Neural cell (in vitro differentiated cells): ENCODE data around the gene CNTLN.

Experiments
- EZH2 ChIP-seq: fragments of 200-600, 300-800 bp; shearing (Covaris generic), sonication (generic); IDR thresholded peaks from 2 replicates; pipeline ENCODE4 v1.6.1; 2014; ENCODE audit warnings: antibody characterized with exemption, low read length, borderline replicate concordance, mild to moderate bottlenecking; ENCODE audit not compliant: insufficient read depth, poor library complexity, severe bottlenecking
- TF ChIP-seq, protein P1 (sequence below): fragments of 450-650 bp; IDR thresholded peaks from 2 replicates; pipeline ENCODE4 v1.5.1; 2014; ENCODE audit warnings: antibody characterized with exemption, mild to moderate bottlenecking, moderate library complexity; ENCODE audit not compliant: poor library complexity, severe bottlenecking
- TF ChIP-seq, protein P2 (sequence below): IDR thresholded peaks from 2 replicates; pipeline ENCODE4 v1.6.1; 2012; ENCODE audit warnings: borderline replicate concordance

DNA sequence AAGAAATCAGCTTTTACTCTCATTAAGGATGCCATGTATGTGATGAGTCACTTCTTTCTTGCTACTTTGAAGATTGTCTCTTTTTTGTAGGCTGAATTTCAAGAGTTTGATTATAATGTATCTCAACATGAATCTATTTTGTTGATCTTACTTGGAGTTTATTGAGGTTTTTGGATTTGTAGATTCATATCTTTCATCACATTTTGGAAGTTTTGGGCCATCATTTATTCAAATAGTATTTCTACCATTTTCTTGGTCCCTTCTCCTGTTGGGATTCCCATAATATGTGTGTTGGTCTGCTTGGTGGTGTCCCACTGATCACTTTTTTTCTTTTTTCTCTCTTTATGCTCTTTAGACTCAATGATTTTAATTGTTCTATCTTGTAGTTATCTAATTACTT lies 116.3 kb downstream of the CNTLN start:
- TF ChIP-seq, protein P1, sequence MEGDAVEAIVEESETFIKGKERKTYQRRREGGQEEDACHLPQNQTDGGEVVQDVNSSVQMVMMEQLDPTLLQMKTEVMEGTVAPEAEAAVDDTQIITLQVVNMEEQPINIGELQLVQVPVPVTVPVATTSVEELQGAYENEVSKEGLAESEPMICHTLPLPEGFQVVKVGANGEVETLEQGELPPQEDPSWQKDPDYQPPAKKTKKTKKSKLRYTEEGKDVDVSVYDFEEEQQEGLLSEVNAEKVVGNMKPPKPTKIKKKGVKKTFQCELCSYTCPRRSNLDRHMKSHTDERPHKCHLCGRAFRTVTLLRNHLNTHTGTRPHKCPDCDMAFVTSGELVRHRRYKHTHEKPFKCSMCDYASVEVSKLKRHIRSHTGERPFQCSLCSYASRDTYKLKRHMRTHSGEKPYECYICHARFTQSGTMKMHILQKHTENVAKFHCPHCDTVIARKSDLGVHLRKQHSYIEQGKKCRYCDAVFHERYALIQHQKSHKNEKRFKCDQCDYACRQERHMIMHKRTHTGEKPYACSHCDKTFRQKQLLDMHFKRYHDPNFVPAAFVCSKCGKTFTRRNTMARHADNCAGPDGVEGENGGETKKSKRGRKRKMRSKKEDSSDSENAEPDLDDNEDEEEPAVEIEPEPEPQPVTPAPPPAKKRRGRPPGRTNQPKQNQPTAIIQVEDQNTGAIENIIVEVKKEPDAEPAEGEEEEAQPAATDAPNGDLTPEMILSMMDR = no peak
- TF ChIP-seq EZH2 = no peak
- TF ChIP-seq, protein P2, sequence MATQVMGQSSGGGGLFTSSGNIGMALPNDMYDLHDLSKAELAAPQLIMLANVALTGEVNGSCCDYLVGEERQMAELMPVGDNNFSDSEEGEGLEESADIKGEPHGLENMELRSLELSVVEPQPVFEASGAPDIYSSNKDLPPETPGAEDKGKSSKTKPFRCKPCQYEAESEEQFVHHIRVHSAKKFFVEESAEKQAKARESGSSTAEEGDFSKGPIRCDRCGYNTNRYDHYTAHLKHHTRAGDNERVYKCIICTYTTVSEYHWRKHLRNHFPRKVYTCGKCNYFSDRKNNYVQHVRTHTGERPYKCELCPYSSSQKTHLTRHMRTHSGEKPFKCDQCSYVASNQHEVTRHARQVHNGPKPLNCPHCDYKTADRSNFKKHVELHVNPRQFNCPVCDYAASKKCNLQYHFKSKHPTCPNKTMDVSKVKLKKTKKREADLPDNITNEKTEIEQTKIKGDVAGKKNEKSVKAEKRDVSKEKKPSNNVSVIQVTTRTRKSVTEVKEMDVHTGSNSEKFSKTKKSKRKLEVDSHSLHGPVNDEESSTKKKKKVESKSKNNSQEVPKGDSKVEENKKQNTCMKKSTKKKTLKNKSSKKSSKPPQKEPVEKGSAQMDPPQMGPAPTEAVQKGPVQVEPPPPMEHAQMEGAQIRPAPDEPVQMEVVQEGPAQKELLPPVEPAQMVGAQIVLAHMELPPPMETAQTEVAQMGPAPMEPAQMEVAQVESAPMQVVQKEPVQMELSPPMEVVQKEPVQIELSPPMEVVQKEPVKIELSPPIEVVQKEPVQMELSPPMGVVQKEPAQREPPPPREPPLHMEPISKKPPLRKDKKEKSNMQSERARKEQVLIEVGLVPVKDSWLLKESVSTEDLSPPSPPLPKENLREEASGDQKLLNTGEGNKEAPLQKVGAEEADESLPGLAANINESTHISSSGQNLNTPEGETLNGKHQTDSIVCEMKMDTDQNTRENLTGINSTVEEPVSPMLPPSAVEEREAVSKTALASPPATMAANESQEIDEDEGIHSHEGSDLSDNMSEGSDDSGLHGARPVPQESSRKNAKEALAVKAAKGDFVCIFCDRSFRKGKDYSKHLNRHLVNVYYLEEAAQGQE = no peak
